GM21717 (cell line): ENCODE results near the gene ATG10.
A peak's percentile ranks its signal among the peaks of the same experiment; 100 is the strongest.
"Not testable (repeated sequence)": the region's sequence is repeated elsewhere in the genome, so short reads cannot be mapped to it uniquely, and the experiment has no call there.

Source experiments
- ATAC-seq: cut with Tn5 transposase; IDR thresholded peaks from one replicate; pipeline ENCODE4 v1.9.1; 2021; ENCODE audit warnings: mild to moderate bottlenecking, moderate library complexity; ENCODE audit not compliant: unreplicated experiment

Gene ATG10

GRCh38 chr5:82272571-82273356 lies 300.9 kb downstream of the ATG10 start:
- not testable (repeated sequence) for ATAC-seq

- ATAC-seq = not testable (repeated sequence)
These were observed 301.6 kb downstream of the ATG10 start for GRCh38 chr5:82273426-82273825.

- ATAC-seq = no peak
These were observed 302.8 kb downstream of the ATG10 start for GRCh38 chr5:82274343-82275211.

DNA sequence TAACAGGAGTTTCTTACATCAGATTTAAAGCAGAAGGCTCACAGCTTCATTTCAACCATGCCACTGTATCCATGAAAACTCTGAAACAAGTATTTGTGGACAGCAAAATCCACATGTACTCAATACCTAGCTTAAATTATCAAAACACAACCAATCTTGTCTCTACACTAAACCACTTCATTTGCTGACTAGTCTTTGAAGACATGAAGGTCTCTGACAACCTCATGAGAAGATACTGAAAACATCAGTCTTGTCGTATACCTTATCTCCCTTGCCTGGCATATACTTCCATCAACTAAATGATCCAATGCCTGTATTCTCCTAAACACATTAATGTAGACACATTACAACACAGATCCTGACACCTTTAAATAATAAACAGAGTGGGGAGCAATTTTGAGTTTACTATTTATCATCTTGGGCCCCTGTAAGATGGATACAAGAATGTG lies 303.4 kb downstream of the ATG10 start:
- no peak for ATAC-seq

DNA sequence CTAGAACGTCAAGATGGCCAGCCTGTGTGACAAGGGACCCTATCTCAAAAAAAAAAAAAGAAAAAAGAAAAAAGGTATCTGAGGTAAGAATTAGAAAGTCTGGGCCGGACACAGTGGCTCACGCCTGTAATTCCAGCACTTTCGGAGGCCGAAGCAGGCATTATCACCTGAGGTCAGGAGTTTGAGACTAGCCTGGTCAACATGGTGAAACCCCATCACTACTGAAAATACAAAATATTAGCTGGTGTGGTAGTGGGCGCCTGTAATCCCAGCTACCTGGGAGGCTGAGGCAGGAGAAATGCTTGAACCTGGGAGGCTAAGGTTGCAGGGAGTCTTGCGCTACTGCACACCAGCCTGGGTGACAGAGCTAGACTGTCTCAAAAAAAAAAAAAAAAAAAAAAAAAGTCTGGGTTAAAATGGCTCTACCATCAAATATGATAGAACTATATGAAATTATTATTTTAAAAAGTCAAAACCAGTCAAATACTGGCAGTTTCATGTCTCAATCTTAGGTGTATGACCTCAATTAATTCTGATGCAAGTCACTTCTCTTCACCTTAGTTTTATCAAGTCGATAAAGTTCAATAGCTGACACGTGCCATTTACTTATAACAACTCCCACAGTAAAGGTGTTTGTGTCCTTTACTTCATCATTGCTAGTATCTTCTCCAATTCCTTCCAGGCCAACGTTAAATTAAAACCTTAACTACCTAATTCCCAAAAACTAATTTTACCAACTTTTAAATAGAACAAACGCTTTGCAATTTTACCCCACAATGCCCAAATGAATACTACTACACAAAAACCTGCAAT lies 305.2 kb downstream of the ATG10 start:
- ATAC-seq = no peak

- no peak for ATAC-seq
These were observed 305.8 kb downstream of the ATG10 start for GRCh38 chr5:82277613-82277986.

- peak; percentile 96 for ATAC-seq
These were observed 306.3 kb downstream of the ATG10 start, which contains the start of gene RPS23 for GRCh38 chr5:82277987-82278710. Gene RPS23 (minus strand): TSS chr5:82278354. CDS start chr5:82278323, 31 bp downstream.

GRCh38 chr5:82278711-82279370 lies 307.0 kb downstream of the ATG10 start:
- ATAC-seq = no peak

DNA sequence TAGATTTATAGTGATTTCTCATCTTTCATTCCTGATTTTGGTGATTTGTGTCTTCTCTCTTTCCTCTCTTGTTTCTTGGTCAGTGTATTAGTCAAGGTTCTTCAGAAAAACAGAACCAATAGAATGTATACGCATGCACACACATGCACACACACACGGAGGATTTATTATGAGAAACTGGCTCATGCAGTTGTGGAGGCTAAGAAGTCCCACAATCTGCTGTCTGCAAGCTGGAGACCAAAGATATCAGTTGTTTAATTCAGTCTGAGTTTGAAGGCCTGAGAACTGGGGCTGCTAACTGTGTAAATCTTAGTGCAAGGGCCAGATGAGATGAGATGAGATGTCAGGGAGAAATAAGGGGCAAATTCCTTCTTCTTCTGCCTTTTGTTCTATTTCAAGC lies 312.1 kb downstream of the ATG10 start:
- ATAC-seq = no peak

- ATAC-seq = no peak
These were observed 313.4 kb downstream of the ATG10 start for GRCh38 chr5:82285206-82285605.

DNA sequence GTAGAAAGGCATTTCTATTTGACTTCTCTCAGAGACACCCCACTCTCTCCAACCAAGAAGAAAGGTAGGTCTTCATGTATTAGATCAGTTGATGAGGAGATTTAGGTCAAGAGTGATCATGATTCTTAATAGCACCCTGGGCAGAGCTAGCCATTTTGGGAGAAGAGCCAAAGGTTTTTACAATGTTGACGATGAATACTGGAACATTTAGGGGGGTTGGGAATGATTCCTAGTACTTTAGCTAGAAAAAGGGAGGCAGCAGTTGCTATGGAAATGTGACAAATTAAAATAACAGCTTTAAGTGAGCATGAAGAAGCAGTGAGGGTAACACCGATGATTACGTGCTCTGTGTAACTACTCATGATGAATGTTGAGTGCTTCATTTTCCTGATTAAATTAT lies 315.8 kb downstream of the ATG10 start:
- ATAC-seq = no peak

GRCh38 chr5:82290005-82290404 lies 318.2 kb downstream of the ATG10 start:
- no peak for ATAC-seq

- ATAC-seq = no peak
These were observed 319.1 kb downstream of the ATG10 start for GRCh38 chr5:82290908-82291307.

GRCh38 chr5:82291420-82291819 lies 319.6 kb downstream of the ATG10 start:
- no peak for ATAC-seq

DNA sequence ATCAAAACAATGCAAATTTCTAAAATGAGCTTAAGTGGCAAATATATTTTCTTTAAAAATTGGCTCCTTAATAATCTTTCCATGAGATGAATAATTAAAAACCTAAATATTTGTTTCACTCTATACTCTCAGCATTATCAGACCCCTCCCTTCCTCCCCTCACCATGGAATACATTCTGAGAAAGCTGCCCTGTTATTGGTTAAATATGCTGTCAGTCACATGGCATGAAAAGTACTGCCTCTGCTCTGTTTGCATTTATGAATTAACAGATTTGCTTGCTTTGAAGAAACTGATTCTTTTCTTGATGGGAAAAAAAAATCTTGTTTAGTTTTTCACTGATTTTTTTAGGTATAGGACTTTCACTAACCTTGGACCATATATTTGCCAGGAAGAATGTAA lies 323.3 kb downstream of the ATG10 start:
- no peak for ATAC-seq

DNA sequence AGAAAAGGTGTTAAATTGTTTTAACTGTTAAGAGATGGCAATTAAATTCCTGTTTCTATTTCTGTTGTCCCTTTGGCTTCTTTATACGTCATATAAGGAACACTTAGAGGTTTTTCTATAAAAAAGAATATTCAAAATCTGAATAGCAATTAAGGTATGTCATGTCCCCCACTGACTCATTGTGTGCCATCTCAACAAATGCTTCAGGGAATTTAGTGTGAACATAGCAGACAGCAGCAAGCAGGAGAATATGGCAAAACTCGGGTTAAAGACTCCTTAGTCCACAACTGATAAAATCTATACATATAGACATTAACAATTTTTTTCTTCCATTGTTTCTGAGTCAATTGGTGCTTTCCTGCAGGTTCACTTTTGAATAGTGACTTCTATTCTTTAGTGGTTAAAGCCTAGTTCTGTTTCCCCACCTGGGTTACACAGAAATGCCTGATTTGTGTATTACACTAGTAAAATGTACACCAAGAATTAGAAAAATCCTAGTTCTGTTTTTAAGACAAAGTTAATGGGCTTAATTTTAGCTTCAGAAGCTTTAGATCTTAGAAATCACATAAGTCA lies 324.2 kb downstream of the ATG10 start:
- no peak for ATAC-seq

DNA sequence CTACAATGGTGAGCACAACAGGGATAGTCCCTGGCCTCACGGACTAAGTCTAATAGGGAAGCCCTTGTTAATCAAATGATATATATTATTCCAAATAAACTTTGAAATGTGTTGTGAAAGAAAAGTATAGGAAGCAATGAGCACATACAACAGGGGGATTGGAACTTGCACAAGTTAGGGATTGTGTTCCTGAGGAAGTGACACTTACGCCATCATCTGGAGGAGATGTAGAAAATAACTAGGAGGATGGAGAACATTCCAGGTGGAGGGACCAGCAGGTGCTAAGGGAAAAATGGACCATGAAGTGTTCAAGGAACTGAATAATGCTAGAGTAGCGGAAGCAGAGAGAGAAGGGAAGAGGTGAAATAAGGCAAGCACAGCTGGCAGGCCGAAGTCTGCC lies 325.1 kb downstream of the ATG10 start:
- ATAC-seq = no peak

- no peak for ATAC-seq
These were observed 325.9 kb downstream of the ATG10 start for GRCh38 chr5:82297711-82298110.

DNA sequence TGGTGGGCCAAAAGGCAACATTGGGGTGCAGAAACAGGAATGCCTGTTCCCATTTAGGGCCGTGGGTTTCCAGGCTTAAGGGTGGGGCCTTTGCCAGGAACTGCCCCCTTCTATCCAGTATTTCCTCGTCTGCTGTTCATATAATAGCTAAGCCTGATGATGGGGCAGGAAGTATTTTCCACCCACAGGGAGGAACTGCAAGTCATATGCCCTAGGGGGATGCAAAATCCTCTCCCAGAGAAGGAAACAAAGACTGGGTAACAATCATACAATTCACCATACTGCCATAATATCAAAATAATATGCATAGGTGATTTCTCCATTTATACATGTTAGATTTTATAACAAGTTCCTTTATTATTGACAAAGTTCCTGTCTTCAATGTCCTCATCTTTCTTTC lies 326.8 kb downstream of the ATG10 start:
- ATAC-seq = no peak

- ATAC-seq = no peak
These were observed 329.4 kb downstream of the ATG10 start for GRCh38 chr5:82301190-82301589.
